ENCODE data around the gene CEACAM16.

The CEACAM16 gene

GRCh38 chr19:44726465-44726864, 27.5 kb downstream of the CEACAM16 start:
- TF ChIP-seq FOXP2 (optimal IDR thresholded peaks at IDR 0.05; ENCODE audit: borderline replicate concordance, extremely low read depth, extremely low read length, insufficient read depth) (no peak), TAF1 (IDR thresholded peaks at IDR 0.05; ENCODE audit: borderline replicate concordance, insufficient read depth, low read length) (no peak), POLR2AphosphoS5 (IDR thresholded peaks at IDR 0.05; ENCODE audit: low read depth, low read length) (no peak), SIN3A (IDR thresholded peaks at IDR 0.05; ENCODE audit: borderline replicate concordance, insufficient read depth, low read length) (no peak), REST (IDR thresholded peaks at IDR 0.05; ENCODE audit: insufficient read depth in 1 of 2, low read depth in 2 of 2, low read length in 2 of 2) (no peak)

GRCh38 chr19:44728178-44728577, 29.2 kb downstream of the CEACAM16 start:
- TF ChIP-seq SIN3A (IDR thresholded peaks at IDR 0.05; ENCODE audit: borderline replicate concordance, insufficient read depth, low read length) (no peak), REST (IDR thresholded peaks at IDR 0.05; ENCODE audit: insufficient read depth in 1 of 2, low read depth in 2 of 2, low read length in 2 of 2) (no peak), POLR2AphosphoS5 (IDR thresholded peaks at IDR 0.05; ENCODE audit: low read depth, low read length) (no peak), TAF1 (IDR thresholded peaks at IDR 0.05; ENCODE audit: borderline replicate concordance, insufficient read depth, low read length) (no peak), FOXP2 (optimal IDR thresholded peaks at IDR 0.05; ENCODE audit: borderline replicate concordance, extremely low read depth, extremely low read length, insufficient read depth) (no peak)

GRCh38 chr19:44729516-44730033, 30.6 kb downstream of the CEACAM16 start:
- TF ChIP-seq TAF1 (IDR thresholded peaks at IDR 0.05; ENCODE audit: borderline replicate concordance, insufficient read depth, low read length): no peak
- TF ChIP-seq REST (IDR thresholded peaks at IDR 0.05; ENCODE audit: insufficient read depth in 1 of 2, low read depth in 2 of 2, low read length in 2 of 2): no peak
- TF ChIP-seq POLR2AphosphoS5 (IDR thresholded peaks at IDR 0.05; ENCODE audit: low read depth, low read length): no peak
- no peak for TF ChIP-seq SIN3A (IDR thresholded peaks at IDR 0.05; ENCODE audit: borderline replicate concordance, insufficient read depth, low read length)
- no peak for TF ChIP-seq FOXP2 (optimal IDR thresholded peaks at IDR 0.05; ENCODE audit: borderline replicate concordance, extremely low read depth, extremely low read length, insufficient read depth)

GRCh38 chr19:44731081-44731480, 32.1 kb downstream of the CEACAM16 start:
- no peak for TF ChIP-seq FOXP2 (optimal IDR thresholded peaks at IDR 0.05; ENCODE audit: borderline replicate concordance, extremely low read depth, extremely low read length, insufficient read depth)

GRCh38 chr19:44731622-44732021, 32.7 kb downstream of the CEACAM16 start:
- TF ChIP-seq POLR2AphosphoS5 (IDR thresholded peaks at IDR 0.05; ENCODE audit: low read depth, low read length) (no peak), TAF1 (IDR thresholded peaks at IDR 0.05; ENCODE audit: borderline replicate concordance, insufficient read depth, low read length) (no peak), REST (IDR thresholded peaks at IDR 0.05; ENCODE audit: insufficient read depth in 1 of 2, low read depth in 2 of 2, low read length in 2 of 2) (no peak), FOXP2 (optimal IDR thresholded peaks at IDR 0.05; ENCODE audit: borderline replicate concordance, extremely low read depth, extremely low read length, insufficient read depth) (no peak), SIN3A (IDR thresholded peaks at IDR 0.05; ENCODE audit: borderline replicate concordance, insufficient read depth, low read length) (no peak)

Measured in PFSK-1 (cell line).